Omental fat pad (tissue), 4 donors: Measurements from ENCODE around the gene LIN7C. TPM values are rescaled to one million over a fixed set of nuclear protein-coding genes. Genes with fewer than 3 reads are reported as not detected.
"Not testable (repeated sequence)": the region's sequence is repeated elsewhere in the genome, so short reads cannot be mapped to it uniquely, and the experiment has no call there.

Experiments
- ATAC-seq: fragments of 150-250 bp; one replicate; pipeline ENCODE4 v1.9.1; 2016; ENCODE audit warnings: mild to moderate bottlenecking, moderate library complexity; ENCODE audit not compliant: low FRiP score
- DNase-seq: peaks from one replicate; pipeline ENCODE4 v3.0.0-alpha.2; 2019; ENCODE audit warnings: low spot score
- total RNA-seq, 4 donors: library from RNA; depleted of rRNA; stranded (reverse); fragments of >200 nt; gene quantifications; one replicate each; pipeline ENCODE4 v1.1.0, GENCODE V29; 2016
- TF ChIP-seq, protein P1 (sequence below), 3 donors: fragments of 450-650 bp; IDR thresholded peaks; one replicate each; pipeline ENCODE4 v1.5.1; 2016 to 2017; ENCODE audit warnings: antibody characterized with exemption in 3 of 3, mild to moderate bottlenecking in 3 of 3, moderate library complexity in 2 of 3

Gene LIN7C
- total RNA-seq, 4 donors from 2014 or later, result 26.5 to 37.7 (median 30.3) TPM

DNA sequence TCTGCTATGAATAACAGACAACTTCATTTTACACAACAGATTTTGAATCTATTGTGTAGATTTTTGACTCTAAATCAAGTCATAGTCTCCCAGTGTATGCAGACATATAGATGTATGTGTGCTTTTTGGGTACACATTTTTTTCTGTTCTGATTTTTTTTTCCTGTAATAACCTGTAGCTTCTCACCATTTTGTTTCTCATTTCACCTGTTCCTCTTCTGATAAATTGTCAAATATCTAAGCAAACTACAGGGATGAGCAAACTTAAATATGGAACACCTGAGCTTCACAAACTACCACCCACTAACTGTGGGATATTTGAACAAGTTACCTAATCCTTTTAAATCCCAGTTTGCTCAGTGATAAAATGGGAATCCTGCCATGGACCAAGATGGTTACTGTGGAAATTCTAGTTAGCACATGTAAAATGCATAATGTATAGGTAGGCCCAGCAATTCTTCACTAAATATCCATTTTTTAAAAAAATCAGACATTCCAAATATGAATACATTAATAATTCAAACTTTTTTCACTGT, 49.7 kb downstream of the LIN7C start:
- TF ChIP-seq, protein P1, sequence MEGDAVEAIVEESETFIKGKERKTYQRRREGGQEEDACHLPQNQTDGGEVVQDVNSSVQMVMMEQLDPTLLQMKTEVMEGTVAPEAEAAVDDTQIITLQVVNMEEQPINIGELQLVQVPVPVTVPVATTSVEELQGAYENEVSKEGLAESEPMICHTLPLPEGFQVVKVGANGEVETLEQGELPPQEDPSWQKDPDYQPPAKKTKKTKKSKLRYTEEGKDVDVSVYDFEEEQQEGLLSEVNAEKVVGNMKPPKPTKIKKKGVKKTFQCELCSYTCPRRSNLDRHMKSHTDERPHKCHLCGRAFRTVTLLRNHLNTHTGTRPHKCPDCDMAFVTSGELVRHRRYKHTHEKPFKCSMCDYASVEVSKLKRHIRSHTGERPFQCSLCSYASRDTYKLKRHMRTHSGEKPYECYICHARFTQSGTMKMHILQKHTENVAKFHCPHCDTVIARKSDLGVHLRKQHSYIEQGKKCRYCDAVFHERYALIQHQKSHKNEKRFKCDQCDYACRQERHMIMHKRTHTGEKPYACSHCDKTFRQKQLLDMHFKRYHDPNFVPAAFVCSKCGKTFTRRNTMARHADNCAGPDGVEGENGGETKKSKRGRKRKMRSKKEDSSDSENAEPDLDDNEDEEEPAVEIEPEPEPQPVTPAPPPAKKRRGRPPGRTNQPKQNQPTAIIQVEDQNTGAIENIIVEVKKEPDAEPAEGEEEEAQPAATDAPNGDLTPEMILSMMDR (IDR thresholded peaks at IDR 0.05), result no peak
- ATAC-seq (no peak), DNase-seq (no peak)

DNA sequence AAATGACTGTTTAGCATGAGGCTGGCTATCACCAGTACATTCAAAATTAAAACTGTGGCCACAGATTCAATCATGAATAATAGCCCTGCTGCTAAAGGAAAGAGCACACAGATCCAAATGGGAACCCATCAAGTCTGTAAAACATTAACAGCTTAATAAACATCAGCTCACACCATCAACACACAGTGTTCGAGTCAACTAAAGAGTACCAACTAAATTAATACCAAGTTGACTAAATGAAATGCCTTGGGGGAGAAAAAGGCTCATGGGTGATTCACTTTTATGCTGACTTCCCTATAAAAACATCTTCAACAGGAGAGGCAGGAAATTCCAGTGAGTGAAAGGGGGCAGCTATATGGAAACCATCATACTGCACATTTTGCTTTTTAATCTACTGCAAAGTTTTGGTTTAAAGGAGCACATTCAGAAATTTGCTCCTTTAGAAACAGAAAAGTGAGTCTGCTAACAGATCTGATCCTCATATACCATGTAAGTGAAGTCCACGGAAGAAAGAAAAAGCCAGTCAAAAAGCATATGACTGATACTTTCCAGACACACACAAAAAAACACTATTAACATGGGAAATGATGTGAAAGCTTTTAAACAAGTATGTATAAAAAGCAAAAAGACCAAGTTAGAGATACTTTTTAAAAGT, 50.3 kb downstream of the LIN7C start:
- no peak for ATAC-seq

DNA sequence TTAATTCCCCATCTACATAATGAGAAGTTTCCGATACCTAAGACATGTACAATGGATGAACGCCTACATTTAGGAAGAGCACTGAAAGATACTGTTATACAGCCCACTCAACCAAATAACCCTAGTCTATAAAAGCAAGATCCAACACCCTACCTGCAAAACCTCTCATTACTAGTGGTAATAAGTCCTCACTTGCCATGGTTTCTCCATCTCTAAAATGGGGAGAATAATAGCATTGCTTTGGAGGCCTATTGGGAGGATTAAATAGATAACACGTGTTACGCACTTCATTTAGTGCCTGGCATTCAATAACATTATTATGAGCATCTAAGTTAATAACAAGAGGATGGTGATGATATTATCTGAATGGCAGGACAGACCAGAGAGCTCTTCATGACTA, 50.9 kb downstream of the LIN7C start:
- no peak for ATAC-seq
- TF ChIP-seq, protein P1 (IDR thresholded peaks at IDR 0.05), result no peak
- DNase-seq, result no peak

More for the DNA sequence above, 50.3 kb downstream of the LIN7C start:
- TF ChIP-seq, protein P1 (IDR thresholded peaks at IDR 0.05), result no peak
- DNase-seq, result no peak

DNA sequence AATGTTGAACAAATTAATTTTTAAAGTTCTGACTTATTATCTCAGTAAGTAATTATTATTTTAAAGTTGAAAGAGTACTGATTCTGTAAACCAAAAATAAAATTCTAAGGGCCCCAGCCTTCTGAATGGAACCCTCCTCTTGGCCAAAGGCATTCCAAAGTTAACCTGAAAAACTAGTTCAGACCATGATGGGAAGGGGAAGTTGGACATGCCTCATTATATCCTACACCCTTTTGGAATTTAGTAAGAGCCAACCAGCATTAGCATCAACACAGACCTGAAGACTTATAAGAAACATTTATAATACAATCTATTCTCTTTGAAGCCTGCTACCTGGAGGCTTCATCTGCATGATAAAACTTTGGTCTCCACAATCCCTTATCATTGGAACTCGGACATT, 52.9 kb downstream of the LIN7C start:
- DNase-seq, result no peak
- TF ChIP-seq, protein P1 (IDR thresholded peaks at IDR 0.05), result no peak
- no peak for ATAC-seq

DNA sequence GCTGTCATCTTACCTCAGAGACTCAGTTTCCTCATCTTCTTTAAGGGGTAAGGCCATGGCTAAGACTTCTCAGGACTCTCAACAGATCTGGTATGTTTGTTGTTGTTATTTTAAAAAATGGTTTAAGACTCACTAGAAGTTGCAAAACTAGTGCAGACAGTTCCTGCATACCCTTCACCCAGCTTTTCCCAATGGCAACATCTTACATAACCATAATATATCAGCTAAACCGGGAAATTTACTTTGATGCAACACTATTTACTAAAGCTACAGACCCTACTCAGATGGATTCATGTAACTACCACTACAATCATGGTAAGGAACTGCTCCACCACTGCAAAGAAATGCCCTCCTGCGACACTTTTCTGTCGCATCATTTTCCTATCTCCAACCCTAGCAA, 54.4 kb downstream of the LIN7C start:
- DNase-seq (no peak), ATAC-seq (peak; percentile 53)
- TF ChIP-seq, protein P1 (IDR thresholded peaks at IDR 0.05), result no peak

DNA sequence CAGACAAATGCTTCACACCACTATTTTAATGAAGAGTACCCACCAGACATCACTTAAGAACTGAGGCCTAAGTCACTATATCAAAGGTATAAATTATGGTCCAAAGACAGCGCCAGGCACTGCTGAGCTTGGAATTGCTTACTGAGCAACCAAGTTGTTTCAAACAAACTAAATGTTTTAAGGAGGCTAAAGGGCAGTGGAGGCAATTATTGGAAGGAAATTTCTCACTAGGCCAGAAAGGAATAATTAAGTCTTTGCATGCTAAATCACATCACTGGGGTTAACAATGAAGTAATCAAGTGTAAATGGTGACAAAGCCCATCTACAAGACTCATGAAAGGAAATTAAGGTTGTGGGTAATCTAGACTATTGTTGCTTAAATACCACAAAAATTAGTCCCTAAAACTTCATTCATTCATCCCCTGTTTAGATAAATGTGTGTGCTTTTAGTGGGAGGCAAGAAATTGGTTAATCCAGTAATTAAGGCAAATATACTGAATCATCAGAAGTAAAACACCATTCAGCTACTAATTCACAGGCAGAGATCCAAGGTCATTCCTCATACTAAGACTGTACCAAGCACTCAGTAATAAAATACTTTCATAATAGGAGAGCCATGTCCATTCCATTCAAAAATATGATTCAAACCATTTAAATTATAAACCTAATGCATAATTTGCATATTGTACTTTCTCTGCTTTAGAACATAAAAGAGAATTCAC, 55.2 kb downstream of the LIN7C start:
- TF ChIP-seq, protein P1 (IDR thresholded peaks at IDR 0.05), result no peak
- DNase-seq (no peak), ATAC-seq (peak; percentile 73)

DNA sequence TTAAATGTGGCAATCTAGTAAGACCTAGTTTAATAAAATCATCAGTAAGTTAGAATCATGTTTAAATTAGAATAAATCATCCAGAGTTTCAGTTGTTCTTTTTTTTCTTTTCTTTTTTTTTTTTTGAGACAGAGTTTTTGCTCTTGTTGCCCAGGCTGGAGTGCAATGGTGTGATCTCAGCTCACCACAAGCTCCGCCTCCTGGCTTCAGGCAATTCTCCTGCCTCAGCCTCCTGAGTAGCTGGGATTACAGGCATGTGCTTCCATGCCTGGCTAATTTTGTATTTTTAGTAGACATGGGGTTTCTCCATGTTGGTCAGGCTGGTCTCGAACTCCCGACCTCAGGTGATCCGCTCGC, 58.4 kb downstream of the LIN7C start:
- not testable (repeated sequence) for DNase-seq, ATAC-seq
